Lung (tissue), 12 donors: Measurements from ENCODE around the gene KRT14. TPM values are rescaled to one million over a fixed set of nuclear protein-coding genes. Genes with fewer than 3 reads are reported as not detected.

Experiments
- ATAC-seq: fragments of 200-7000 bp; cut with Tn5 transposase; one replicate; pipeline ENCODE4 v1.9.1; 2020; ENCODE audit warnings: moderate number of reproducible peaks; ENCODE audit not compliant: insufficient read depth, low FRiP score
- DNase-seq, 3 donors: peaks; one replicate each; pipeline ENCODE4 v3.0.0-alpha.2; 2013 to 2017
- H3K27ac ChIP-seq, 2 donors: one replicate each; pipeline ENCODE4 v1.5.1; 2013; ENCODE audit warnings: mild to moderate bottlenecking in 2 of 2, moderate library complexity in 2 of 2, control low read depth in 1 of 2, inconsistent platforms in 1 of 2, low read depth in 1 of 2, low read length in 1 of 2
- H3K27me3 ChIP-seq, 3 donors: one replicate each; pipeline ENCODE4 v1.5.1; 2013; ENCODE audit warnings: low read length in 2 of 3; ENCODE audit not compliant: control insufficient read depth in 3 of 3, insufficient read depth in 3 of 3
- H3K36me3 ChIP-seq, 4 donors: one replicate each; pipeline ENCODE4 v1.5.1; 2013; ENCODE audit warnings: low read length in 4 of 4, mild to moderate bottlenecking in 1 of 4, moderate library complexity in 1 of 4; ENCODE audit not compliant: control insufficient read depth in 4 of 4, insufficient read depth in 4 of 4
- H3K4me1 ChIP-seq, 5 donors: one replicate each; pipeline ENCODE4 v1.5.1; 2013; ENCODE audit warnings: low read length in 5 of 5, mild to moderate bottlenecking in 2 of 5, moderate library complexity in 1 of 5; ENCODE audit not compliant: control insufficient read depth in 5 of 5, insufficient read depth in 5 of 5
- H3K4me3 ChIP-seq: one replicate; pipeline ENCODE4 v1.5.1; 2013; ENCODE audit warnings: mild to moderate bottlenecking, control low read depth, moderate library complexity
- H3K9ac ChIP-seq, 2 donors: one replicate each; pipeline ENCODE4 v1.5.1; 2013; ENCODE audit warnings: low read length in 2 of 2, control low read depth in 1 of 2; ENCODE audit not compliant: insufficient read depth in 1 of 2
- H3K9me3 ChIP-seq, 4 donors: one replicate each; pipeline ENCODE4 v1.5.1; 2013; ENCODE audit warnings: low read length in 3 of 4, mild to moderate bottlenecking in 1 of 4, moderate library complexity in 1 of 4; ENCODE audit not compliant: control insufficient read depth in 4 of 4, insufficient read depth in 3 of 4
- WGBS, 2 donors: extraction: QIAGEN DNeasy Blood & Tissue Kit; methylation state at CpG; one replicate each; pipeline ENCODE4 v1.1.7; 2013; 5-methylcytosine and 5-hydroxymethylcytosine counted together
- polyA plus RNA-seq, 2 donors: library from polyadenylated mRNA; stranded (reverse); fragments of 200-250 nt; gene quantifications; one replicate each; pipeline ENCODE4 v1.2.1, GENCODE V29; 2013
- total RNA-seq, 2 donors: library from RNA; depleted of rRNA in 1 of 2; stranded (reverse); fragments of >200 nt in 1 of 2; gene quantifications; one replicate each; pipeline ENCODE4 v1.2.1, GENCODE V29; 2014 to 2021
- TF ChIP-seq, protein P1 (sequence below): IDR thresholded peaks from 2 replicates; pipeline ENCODE4 v1.5.1; 2012; ENCODE audit warnings: mild to moderate bottlenecking; ENCODE audit errors: control extremely low read depth, extremely low read depth
- donor health status: control.
- donor health status: control.
- donor health status: Bipolar disorder and iron deficiency.
- donor health status: healthy.
- donor health status: DM: yes; HTN: yes; CAD: no.

KRT14 gene
- total and polyA plus RNA-seq, 4 donors: 0.37 to 0.71 (median 0.63) TPM; not detected in 1

- TF ChIP-seq, protein P1, sequence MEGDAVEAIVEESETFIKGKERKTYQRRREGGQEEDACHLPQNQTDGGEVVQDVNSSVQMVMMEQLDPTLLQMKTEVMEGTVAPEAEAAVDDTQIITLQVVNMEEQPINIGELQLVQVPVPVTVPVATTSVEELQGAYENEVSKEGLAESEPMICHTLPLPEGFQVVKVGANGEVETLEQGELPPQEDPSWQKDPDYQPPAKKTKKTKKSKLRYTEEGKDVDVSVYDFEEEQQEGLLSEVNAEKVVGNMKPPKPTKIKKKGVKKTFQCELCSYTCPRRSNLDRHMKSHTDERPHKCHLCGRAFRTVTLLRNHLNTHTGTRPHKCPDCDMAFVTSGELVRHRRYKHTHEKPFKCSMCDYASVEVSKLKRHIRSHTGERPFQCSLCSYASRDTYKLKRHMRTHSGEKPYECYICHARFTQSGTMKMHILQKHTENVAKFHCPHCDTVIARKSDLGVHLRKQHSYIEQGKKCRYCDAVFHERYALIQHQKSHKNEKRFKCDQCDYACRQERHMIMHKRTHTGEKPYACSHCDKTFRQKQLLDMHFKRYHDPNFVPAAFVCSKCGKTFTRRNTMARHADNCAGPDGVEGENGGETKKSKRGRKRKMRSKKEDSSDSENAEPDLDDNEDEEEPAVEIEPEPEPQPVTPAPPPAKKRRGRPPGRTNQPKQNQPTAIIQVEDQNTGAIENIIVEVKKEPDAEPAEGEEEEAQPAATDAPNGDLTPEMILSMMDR: peak; percentile 89
- H3K4me1 ChIP-seq: peaks cover 0 to 16% (median 5%) of the 10 kb centered on the region in 5 donors
- WGBS, 2 donors: 1% methylated on average over 25 of the region's 25 CpGs
- H3K4me3 ChIP-seq: no peak overlapping the region
- H3K9me3 ChIP-seq: peaks cover 0 to 7% (median 0%) of the 10 kb centered on the region in 4 donors
- H3K27ac ChIP-seq: peak overlapping the region in 1 of 2 donors; percentile 13
- no peaks in the 10 kb centered on the region for H3K27me3 ChIP-seq
- ATAC-seq: peak; percentile 85
- DNase-seq: peak; percentile 85 to 90 (median 90)
- H3K36me3 ChIP-seq: no peaks in the 10 kb centered on the region
- no peak overlapping the region for H3K9ac ChIP-seq
Observed at GRCh38 chr17:41548844-41549595, 37.7 kb downstream of the KRT14 start.

DNA sequence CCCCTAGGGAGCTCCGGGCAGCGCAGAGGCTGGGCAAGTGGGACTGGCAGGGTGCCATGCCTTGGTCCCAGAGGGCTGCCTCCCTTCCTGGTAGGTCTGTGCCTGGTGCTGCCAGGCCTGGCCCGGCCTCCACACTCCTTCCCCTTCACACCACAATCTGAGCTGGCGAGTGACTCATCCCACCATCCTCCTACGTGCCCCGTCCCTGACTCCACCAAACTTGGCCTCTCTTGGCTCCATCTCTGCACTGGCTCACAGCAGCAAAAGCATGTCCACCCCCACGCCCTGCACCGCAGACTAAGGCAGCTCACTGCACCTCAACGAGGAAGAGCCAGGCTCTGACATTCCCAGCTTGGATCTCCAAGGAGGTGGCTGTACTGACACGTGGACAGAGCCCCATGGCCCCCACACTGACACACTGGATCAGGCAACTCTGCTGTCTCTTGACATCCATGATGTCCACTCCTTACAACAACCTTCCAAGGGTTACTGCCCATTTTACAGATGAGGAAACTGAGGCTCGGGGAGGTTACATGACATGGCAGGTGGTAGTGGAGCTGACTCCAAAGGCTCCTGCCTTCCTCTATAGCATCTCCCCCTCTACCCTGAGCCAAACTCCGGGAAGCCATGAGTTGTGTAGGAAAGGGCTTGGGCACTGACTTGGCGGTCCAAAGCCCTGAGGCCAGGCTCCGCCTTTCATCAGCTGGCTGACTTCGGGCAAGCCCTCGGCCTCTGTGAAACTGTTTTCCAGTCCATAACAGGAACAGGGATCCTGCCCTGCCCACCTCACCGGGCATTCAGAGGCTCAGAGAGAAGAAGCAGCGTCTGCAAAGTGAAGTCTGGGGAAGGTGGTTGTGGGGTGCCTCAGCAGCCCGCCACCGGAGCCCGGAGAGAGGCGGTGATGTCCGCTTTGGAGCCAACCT, 38.5 kb downstream of the KRT14 start:
- no peak overlapping the region for H3K4me3 ChIP-seq
- H3K9me3 ChIP-seq: peaks cover 0 to 7% (median 0%) of the 10 kb centered on the region in 4 donors
- WGBS, 2 donors: 32 to 35% methylated on average over 23 of the region's 23 CpGs
- H3K27ac ChIP-seq: no peak overlapping the region
- TF ChIP-seq, protein P1: no peak
- no peaks in the 10 kb centered on the region for H3K27me3 ChIP-seq
- DNase-seq (peak in 1 of 3 donors; percentile 15), ATAC-seq (peak; percentile 70)
- H3K36me3 ChIP-seq: no peaks in the 10 kb centered on the region
- H3K9ac ChIP-seq: no peak overlapping the region
- peaks cover 0 to 16% (median 5%) of the 10 kb centered on the region in 5 donors for H3K4me1 ChIP-seq

DNA sequence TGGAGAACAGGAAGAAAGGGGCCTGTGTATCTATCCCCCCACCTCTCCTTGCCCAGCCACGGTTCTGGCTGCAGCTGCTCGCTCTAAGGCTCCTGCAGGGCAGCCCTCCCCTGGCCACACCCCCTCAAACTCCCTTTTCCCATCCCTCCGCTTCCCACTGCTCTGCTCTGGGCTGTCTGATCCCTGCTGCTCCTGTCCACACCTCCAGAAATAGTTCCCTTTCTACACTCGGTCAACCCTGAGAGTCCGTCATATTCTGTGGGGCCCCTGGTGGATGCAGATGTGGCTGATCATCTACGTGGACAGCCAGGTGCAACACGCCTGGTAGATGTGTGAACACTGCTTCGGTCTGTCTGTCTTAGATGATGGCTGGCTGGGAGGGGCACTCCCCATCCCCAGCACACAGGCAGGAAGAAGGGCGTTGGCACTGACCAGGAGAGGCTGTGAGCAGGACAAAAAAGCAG, 39.3 kb downstream of the KRT14 start:
- H3K4me3 ChIP-seq: no peak overlapping the region
- H3K27ac ChIP-seq: no peak overlapping the region
- H3K9ac ChIP-seq: no peak overlapping the region
- peaks cover 0 to 7% (median 0%) of the 10 kb centered on the region in 4 donors for H3K9me3 ChIP-seq
- no peaks in the 10 kb centered on the region for H3K36me3 ChIP-seq
- peaks cover 0 to 16% (median 5%) of the 10 kb centered on the region in 5 donors for H3K4me1 ChIP-seq
- H3K27me3 ChIP-seq: no peaks in the 10 kb centered on the region
- DNase-seq (no peak), ATAC-seq (no peak)
- TF ChIP-seq, protein P1: no peak
- WGBS, 2 donors: 75% methylated on average over 9 of the region's 9 CpGs
